GM19328 (cell line): ENCODE measurements around the gene ANKLE1.
A peak's percentile ranks its signal among the peaks of the same experiment; 100 is the strongest.
"Not testable (repeated sequence)": the region's sequence is repeated elsewhere in the genome, so short reads cannot be mapped to it uniquely, and the experiment has no call there.

Source experiments
- ATAC-seq: cut with Tn5 transposase; IDR thresholded peaks from one replicate; pipeline ENCODE4 v1.9.1; 2021; ENCODE audit warnings: mild to moderate bottlenecking, moderate library complexity; ENCODE audit not compliant: unreplicated experiment

The ANKLE1 gene

DNA sequence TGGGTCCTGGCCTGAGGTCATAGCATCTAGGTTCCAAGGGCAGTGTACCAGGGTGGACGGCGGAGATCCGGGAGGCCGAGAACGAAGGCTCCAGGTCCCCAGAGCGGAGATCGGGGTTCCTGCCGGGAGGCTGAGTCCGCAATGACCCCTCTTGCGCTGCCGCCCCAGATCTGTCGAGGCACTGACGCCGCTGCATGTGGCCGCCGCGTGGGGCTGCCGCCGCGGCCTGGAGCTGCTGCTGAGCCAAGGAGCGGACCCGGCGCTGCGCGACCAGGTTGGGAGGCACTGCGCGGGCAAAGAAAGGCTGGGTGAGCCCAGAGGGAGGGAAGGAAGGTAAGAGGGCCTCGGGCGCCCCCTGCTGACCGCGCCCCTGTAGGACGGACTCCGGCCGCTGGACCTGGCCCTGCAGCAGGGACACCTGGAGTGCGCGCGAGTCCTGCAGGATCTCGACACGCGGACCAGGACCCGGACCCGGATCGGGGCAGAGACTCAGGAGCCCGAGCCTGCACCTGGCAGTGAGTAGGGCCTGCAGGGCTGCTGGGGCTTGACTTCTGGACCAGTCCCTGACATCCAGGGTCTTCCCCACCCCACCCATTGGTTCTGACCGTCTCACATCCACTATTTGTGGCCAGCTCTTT, 906 bp downstream of the ANKLE1 start:
- peak; percentile 63 for ATAC-seq

DNA sequence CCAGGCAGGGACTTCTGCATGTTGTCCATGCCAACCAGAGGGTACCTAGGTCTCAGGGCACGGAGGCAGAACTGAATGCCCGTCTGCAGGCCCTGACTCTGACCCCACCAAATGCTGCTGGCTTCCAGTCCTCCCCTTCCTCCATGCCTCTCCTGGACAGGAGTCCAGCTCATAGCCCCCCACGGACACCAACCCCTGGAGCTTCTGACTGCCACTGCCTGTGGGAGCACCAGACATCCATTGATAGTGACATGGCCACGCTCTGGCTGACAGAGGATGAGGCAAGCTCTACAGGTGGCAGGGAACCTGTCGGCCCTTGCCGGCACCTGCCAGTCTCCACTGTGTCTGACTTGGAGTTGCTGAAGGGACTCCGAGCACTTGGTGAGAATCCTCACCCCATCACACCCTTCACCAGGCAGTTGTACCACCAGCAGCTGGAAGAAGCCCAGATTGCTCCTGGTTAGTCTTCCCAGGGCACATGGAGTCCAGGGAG, 1.8 kb downstream of the ANKLE1 start:
- ATAC-seq = no peak

DNA sequence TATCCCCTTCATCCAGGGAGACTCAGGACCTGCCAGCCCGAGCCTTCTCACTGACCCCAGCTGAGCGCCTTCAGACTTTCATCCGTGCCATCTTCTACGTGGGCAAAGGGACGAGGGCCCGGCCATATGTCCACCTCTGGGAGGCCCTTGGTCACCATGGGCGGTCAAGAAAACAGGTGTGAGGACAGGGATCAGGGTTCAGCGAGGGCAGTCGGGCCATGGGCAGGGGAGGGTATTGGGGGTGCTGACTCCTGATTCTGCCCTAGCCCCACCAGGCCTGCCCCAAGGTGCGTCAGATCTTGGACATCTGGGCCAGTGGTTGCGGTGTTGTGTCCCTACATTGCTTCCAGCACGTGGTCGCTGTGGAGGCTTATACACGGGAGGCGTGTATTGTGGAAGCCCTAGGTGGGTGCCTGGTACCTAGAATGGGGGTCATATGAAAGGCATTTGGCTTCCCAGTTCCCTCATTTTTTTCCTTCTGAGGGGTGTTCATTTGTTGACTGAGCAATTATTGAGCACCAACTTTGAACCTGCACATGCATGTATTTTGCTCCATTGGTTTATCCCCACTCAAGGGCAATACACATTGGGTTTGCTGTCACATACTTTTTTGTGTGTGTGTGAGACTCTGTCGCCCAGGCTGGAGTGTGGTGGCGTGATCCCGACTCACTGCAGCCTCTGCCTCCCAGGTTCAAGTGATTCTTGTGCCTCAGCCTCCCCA, 3.9 kb downstream of the ANKLE1 start:
- no peak for ATAC-seq

DNA sequence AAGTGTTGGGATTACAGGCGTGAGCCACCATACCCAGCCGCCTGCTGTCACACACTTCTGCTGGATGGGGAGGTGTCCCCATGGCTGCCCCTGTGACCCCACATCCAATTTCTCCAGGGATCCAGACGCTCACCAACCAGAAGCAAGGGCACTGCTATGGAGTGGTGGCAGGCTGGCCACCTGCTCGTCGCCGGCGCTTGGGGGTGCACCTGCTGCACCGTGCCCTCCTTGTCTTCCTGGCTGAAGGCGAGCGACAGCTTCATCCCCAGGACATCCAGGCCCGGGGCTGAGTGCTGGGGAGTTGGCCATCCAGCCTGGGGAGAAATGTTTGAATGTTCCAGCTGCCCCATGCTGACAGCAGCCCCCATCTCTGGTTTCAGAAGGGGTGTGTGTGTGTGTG, 4.6 kb downstream of the ANKLE1 start:
- ATAC-seq = no peak

DNA sequence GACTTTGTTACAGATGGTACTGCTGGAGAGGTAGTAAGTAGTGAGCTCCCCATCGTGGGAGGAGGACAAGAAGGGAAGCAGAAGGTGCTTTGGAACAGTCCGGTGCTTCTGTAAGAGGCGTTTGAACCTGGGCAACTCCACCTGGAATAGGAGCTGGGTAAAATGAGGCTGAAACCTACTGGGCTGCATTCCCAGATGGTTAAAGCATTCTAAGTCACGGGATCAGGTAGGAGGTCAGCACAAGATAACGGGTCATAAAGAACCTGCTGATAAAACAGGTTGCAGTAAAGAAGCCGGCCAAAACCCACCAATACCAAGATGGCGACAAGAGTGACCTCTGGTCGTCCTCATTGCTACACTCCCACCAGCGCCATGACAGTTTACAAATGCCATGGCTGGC, 5.1 kb downstream of the ANKLE1 start:
- no peak for ATAC-seq

DNA sequence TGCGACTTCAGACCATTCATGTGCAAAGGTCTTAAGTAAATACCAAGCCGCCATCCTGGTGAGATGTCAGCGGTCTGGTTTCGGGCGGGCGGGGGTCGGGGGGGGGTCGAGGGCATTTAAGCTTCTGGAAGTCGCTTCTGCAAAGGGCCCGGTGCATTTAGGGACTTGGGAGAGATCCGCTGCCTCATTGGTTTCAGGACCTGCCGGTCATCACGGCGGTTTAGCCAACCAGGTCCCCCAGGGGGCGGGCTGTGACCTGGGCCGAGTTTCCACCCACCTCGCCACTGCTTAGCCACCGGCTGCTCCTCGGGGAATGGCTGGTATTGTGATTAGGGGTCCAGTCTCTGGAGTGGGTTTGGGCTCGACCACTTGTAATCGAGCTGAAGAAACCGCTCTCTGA, 7.8 kb downstream of the ANKLE1 start:
- ATAC-seq = no peak

DNA sequence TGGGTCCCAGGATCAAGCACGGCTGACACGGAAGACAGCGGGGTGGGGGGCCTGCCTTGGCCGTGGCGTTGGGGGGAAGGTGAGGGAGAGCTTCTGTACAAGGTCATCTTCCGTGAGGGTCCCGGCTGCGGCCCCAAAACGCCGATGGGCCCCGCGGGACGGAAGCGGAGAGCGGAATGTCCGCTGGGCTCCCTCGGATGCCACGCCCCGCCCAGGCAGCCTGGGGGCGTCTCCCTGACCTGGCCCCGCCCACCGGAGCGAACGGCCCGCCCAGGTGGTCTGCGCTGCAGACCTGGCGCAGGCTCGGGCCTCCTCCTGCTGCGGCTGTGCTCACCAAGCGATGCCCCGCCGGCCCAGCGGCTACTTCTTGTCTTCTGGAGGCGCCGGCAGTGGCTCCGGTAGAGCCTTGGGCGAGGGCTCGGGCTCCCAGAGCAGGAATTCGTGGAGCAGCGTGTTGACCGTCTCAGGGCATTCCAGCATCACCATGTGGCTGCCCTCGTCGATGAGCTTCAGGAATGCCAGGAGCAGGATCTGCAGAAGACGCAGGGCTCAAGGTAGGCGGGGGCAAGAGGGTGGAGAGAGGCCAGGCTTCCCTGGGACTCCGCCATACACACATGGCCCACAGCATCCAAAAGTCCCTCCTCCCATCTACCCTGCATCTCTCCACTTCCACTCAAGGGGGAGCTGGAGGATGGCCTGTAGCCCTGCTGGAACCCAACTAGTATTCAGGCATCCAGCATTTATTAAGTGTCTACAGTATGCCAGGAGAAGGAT, 10.8 kb downstream of the ANKLE1 start:
- ATAC-seq = peak; percentile 78

DNA sequence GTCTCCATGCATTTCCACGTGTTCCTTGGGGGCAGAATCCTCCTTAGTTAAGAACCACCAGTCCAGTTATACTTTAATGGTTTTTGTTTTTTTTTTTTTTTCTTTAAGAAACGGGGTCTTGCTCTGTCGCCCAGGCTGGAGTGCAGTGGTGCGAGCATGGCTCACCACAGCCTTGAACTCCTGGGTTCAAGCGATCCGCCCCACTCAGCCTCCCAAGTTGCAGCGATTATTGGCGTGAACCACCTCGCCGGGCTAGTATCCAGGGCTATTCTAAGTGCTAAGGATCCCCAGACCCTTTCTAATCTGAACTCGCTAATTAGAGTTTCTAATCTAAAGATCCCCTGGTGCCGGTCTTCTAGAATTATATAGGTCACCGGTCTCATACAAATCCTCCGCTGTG, 11.9 kb downstream of the ANKLE1 start:
- ATAC-seq = no peak

DNA sequence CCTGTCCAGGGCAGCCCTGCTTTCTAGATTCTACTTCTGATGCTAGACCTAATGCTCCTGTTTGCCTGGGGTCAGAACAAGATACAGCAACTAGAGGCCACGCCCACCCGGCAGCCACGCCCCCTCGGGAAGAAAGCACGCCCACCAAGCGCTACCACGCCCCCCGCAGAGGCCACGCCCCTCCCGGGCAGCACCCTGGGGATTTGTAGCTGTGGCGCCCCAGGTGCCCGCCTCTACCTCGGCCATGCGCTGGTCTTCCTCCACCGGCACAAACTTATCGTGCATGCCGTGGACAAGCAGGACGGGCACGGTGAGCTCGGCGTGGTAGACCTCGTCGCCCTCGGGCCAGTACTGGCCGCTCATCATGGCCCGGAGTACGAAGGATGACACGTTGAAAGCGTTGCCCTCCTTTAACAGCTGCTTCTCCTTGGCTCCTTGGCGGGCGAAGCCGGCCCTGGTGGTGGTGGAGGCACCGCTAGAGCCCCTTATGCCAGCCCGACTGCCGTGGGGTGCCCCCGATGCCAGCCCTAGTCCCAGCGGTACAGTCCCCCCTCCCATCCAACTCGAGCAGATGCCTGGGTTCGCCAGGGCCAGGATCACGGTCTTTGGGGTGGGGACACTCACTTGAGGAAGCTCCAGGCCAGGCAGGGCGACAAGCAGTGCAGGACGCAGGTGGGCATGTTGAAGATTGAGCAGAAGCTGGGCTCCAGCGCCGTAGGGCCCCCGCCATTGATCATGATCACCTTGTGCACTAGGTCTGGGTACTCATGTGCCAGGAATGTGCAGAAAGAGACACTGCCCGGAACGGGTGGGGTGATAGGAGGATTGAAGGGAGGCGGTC, 12.6 kb downstream of the ANKLE1 start:
- no peak for ATAC-seq

DNA sequence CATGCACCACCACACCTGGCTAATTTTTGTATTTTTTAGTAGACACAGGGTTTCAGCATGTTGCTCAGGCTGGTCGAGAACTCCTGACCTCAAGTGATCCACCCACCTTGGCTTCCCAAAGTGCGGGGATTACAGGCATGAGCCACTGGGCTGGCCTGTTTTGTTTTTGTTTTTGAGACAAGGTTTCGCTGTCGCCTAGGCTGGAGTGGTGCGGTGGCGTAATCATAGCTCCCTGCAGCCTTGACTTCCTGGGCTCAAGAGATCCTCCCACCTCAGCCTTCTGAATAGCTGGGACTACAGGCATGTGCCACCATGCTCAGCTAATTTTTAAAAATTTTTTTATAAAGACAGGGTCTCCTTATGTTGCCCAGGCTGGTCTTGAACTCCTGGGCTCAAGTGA, 13.8 kb downstream of the ANKLE1 start:
- ATAC-seq = not testable (repeated sequence)

DNA sequence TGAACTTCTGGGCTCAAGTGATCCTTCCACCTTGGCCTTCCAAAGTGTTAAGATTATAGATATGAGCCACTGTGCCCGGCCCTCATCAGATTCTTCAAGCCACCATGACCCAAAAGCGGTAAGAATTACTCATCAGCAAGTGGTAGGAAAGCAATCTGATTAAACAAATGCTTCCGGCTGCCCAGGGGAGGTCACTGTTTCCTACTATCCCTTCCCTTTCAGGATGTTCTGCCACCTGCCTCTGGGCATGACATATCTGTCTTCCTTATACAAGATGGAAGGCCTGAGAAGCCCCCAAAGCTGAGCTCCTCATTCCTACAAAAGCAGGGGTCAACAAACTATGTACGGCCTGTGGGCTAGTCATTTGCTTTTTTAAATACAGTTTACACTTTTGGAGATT, 14.6 kb downstream of the ANKLE1 start:
- no peak for ATAC-seq

DNA sequence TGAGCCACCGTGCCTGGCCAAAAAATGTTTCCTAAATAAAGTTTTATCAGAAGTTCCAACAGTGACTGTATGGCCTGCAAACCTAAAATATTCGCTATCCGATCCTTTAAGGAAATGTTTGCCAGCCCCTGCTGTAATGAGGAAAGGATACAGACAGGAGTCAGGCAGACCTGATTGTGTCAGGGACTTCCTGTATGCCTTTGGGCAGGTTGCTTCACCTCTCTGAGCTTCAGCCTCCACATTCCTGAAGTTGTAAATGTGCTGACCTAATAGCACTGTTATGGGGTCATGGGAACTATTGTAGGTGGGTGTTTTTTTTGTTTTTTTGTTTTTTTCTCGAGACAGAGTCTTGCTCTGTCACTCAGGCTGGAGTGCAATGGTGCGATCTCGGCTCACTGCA, 15.3 kb downstream of the ANKLE1 start:
- ATAC-seq = no peak

DNA sequence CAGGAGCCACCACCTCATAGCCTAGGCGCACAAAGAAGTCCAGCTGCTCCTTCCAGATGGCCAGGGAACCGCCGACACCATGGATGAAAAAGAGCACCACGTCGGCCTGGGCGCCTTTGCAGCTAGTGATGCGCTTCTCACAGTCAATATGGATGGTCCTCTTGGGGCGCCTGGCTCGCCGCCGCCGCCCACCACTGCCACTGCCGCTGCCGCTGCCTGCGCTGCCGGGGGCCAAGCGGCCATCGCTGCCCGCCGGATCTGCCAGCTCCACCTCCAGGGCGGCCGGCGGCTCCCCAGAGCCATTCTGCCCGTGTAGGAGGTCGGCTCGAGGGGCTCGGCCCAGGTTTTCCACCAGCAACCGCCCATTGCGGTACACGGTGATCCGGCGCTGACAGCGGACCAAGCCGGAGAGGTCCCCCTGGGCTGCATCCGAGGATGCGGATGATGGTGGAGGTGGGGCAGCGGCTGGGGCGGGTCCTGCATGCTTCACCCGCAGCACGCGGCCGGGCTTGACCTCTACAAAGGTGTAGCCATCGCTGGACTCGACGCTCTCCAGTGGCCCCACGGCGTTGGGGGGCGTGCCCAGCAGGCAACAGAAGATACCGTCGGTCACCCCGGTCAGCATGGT, 19.4 kb downstream of the ANKLE1 start:
- ATAC-seq = no peak

DNA sequence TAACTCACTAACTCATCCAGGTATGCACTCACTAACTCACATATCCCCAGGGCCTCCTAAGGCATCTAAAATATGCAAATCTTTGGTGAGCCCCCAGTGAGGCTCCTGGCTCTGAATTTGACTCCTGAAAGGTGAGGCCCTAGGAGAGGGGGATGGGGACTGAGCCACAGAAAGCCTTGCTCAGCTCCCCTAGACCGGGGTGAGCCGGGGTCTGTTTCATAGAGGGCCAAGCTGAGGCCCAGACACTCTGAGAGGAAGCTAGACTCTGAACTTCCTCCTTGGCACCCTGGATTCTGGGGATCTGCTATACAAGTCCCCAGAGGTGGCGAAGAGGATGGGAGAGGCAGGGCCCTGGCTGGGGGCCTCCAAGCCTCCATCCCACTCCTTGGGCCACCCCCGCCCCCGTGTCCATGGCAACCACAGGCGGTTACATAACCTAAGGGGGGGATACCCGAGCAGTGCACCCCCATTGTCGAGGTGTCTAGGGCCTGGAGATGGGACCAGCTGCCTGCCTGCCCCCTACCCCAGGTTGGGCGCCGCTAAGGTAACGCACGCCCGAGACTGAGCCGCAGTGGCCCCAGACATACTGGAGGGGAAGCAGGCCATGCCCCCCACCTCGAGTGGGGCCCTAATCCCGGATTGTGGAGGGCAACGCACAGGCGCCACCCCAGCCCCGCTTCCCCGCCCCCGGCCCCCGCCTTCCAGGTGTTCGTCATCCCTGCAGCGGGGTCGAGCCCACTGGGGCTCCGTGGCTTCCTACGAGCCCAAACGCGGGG, 20.9 kb downstream of the ANKLE1 start:
- no peak for ATAC-seq

DNA sequence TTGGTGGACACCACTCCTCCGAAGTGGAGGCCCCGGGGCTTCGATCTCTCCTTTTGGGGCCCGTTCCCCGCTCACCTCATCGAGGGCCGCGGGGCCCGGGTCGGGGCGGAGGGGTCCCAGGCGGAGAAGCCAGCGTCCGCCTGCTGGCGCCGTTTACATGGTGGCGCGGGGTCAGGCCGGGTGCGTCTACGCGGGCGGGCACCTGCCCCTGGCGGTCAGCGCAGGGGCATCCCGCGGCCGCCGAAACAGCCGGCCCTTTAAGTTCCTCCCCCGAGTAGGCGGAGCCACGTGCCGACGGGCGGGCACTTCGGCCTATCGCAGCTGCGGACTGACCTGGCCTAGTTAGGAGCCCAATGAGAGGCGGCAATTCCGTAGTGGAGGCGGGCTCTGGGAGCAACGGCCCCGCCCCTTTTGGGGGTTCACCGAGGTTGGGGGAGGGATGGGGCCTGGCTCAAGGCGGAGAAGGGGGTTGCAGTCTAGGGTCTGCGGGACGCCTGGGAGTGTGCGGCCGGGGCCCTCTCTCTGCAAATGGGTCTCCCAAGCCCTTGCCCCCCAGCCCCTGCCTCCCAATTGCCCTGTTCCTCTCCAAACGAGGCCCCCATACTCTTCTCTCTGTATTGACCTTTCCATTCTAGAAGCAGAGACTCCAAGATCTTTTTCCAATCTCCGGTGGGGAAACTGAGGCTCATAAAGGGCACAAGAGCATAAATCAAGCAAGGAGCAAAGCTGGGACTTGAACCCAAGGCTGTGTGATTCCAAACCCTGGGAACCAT, 21.7 kb downstream of the ANKLE1 start, which contains the start of gene ABHD8:
ABHD8 (minus strand) TSS at position 259 of the 773 bp plus-strand sequence. CDS start 1,809 bp downstream, outside the sequence.
- no peak for ATAC-seq

DNA sequence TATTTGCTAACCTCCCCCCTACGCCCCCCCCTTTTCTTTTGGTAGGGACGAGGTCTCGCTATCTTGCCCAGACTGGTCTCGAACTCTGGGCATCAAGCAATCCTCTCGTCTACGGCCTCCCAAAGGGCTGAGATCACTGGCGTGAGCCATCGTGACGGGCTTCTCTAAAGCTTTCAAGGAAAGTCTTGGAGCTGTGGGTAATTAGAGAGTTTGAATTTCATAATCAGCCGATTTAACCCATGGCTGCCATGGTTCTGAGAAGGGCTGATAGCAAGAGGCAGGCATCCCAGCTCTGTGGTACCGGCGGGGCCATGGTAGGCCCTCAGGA, 22.2 kb downstream of the ANKLE1 start:
- no peak for ATAC-seq

DNA sequence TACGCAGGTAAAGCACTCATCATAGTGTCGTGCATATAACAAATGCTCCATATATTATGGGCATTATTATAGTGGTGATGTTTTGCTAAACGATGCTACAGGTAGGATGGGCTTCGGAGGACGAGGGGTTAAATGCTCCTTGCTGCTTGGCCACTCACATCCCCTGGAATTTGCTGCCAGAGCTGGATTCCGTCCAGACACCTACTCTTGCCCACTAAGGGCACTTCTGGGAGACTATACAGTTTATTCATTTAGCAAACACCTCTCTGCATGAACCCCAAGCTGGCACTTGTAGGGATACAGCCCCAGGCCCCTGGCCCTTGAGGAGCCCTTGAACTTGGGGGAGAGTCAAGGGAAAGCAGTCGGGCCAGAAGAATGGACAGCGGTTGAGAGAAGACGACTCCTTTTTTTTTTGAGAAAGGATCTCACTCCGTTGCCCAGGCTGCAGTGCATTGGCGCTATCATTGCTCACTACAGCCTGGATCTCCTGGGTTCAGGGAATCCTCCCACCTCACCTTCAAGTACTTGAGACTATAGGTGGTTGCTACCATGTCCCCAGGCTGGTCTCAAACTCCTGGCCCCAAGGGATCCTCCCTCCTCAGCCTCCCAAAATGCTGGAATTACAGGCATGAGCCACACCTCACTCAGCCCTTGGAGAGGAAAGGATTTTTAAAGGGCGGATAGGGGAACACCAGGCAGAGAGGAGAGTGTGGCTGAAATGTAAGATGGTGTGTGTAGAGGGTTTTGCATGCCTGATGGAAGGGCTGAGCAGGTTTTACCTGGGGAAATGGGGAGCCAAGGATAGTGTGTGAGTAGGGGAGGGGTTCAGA, 22.9 kb downstream of the ANKLE1 start:
- ATAC-seq = no peak

DNA sequence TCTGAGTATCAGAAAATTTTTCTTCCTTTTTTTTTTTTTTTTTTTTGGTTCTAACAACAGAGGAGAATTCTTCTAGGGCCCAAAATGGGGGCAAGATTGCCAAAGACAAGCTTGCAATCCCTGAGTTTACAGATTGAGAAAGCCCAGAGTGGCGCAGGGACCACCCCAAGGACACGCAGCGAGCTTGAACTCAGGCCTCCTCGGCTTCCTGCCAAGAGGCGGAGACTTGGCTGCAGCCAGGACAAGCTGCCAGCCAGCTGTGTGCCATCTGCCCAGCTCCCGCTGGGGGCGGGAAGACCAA, 23.5 kb downstream of the ANKLE1 start:
- no peak for ATAC-seq
